HCT116 (cell line): Measurements from ENCODE around the gene CACNA2D3. TPM values are rescaled to one million over a fixed set of nuclear protein-coding genes. Genes with fewer than 3 reads are reported as not detected.

Source experiments
- ATAC-seq: fragments of 200-7000 bp; cut with Tn5 transposase; 2 replicates; pipeline ENCODE4 v1.9.1; 2020; ENCODE audit warnings: mild to moderate bottlenecking, moderate library complexity
- BruUV-seq: library from RNA; stranded (reverse); fragments of 400-500 nt; replicated peaks from 2 replicates; lab custom pipeline; 2021; lab: Mats Ljungman, UMichigan
- CTCF ChIA-PET: fragments of 300-600 bp; sonication (Branson Sonifier 250); formaldehyde crosslinking; loops from one replicate; lab custom pipeline; 2021; ENCODE audit warnings: antibody characterized with exemption; lab: Charles Lee
- POLR2A ChIA-PET: fragments of 300-600, 350-600 bp; sonication (Branson Sonifier 250); formaldehyde crosslinking; loops from one replicate; lab custom pipeline; 2021; ENCODE audit warnings: antibody characterized with exemption; lab: Charles Lee
- RAD21 ChIA-PET, 2 experiments: fragments of 300-600 bp; sonication (Branson Sonifier 250); formaldehyde crosslinking; loops; one replicate each; lab custom pipeline; 2023; ENCODE audit warnings: low total read pairs in 2 of 2; ENCODE audit not compliant: uncharacterized antibody in 2 of 2, unreplicated experiment in 2 of 2, low non-redundant PET in 1 of 2; lab: Charles Lee
- DNase-seq: peaks from one replicate; pipeline ENCODE4 v3.0.0-alpha.2; 2010; ENCODE audit warnings: low read depth, low spot score
- H2AFZ ChIP-seq: fragments of 200-600 bp; shearing (Covaris generic), sonication (generic); 2 replicates; pipeline ENCODE4 v1.6.1; 2017; ENCODE audit warnings: low read depth, mixed run types, mixed read lengths, antibody characterized with exemption, low read length; ENCODE audit not compliant: poor library complexity, severe bottlenecking
- H3K27ac ChIP-seq: 2 replicates; pipeline ENCODE4 v1.5.1; 2012; ENCODE audit warnings: low read depth, low read length
- H3K27me3 ChIP-seq: fragments of 200-600 bp; sonication (generic); 2 replicates; pipeline ENCODE4 v1.6.1; 2016; ENCODE audit warnings: mixed run types, low read length, mixed read lengths; ENCODE audit not compliant: insufficient read depth
- H3K36me3 ChIP-seq, 2 experiments: fragments of 200-500 bp in 1 of 2; fragments of 200-600 bp in 1 of 2; sonication (Bioruptor generic) in 1 of 2; sonication (generic) in 1 of 2; 2 replicates each; pipeline versions ENCODE4 v1.5.1 to v1.6.1; 2014 to 2016; ENCODE audit warnings: low read length in 2 of 2, inconsistent platforms in 1 of 2, mixed read lengths in 1 of 2, mixed run types in 1 of 2; ENCODE audit not compliant: insufficient read depth in 2 of 2, control insufficient read depth in 1 of 2
- H3K4me1 ChIP-seq, 2 experiments: fragments of 200-600 bp in 1 of 2; sonication (generic) in 1 of 2; 2 replicates each; pipeline versions ENCODE4 v1.5.1 to v1.6.1; 2012 to 2017; ENCODE audit warnings: low read length in 2 of 2, inconsistent platforms in 1 of 2, mild to moderate bottlenecking in 1 of 2, mixed read lengths in 1 of 2, mixed run types in 1 of 2, moderate library complexity in 1 of 2; ENCODE audit not compliant: insufficient read depth in 2 of 2, control insufficient read depth in 1 of 2
- H3K4me2 ChIP-seq: fragments of 200-600 bp; sonication (generic); 2 replicates; pipeline ENCODE4 v1.6.1; 2017; ENCODE audit warnings: mixed run types, low read length, mixed read lengths
- H3K4me3 ChIP-seq, 2 experiments: fragments of 200-600 bp in 1 of 2; sonication (generic) in 1 of 2; replicated peaks in 1 of 2; 2 replicates each; pipeline ENCODE4 v1.5.1; 2011 to 2016; ENCODE audit warnings: low read length in 2 of 2, control low read depth in 1 of 2, low read depth in 1 of 2, mild to moderate bottlenecking in 1 of 2, mixed read lengths in 1 of 2, mixed run types in 1 of 2
- H3K79me2 ChIP-seq: fragments of 200-600 bp; sonication (generic); 2 replicates; pipeline ENCODE4 v1.6.1; 2017; ENCODE audit warnings: mild to moderate bottlenecking, mixed run types, low read length, moderate library complexity, mixed read lengths; ENCODE audit not compliant: insufficient read depth
- H3K9ac ChIP-seq: fragments of 200-600 bp; sonication (generic); 2 replicates; pipeline ENCODE4 v1.6.1; 2016; ENCODE audit warnings: low read length, mixed read lengths
- H3K9me2 ChIP-seq: fragments of 200-600 bp; sonication (generic), shearing (Covaris generic); 2 replicates; pipeline ENCODE4 v1.6.1; 2017; ENCODE audit warnings: mixed run types, mild to moderate bottlenecking, moderate library complexity; ENCODE audit not compliant: insufficient read depth
- H3K9me3 ChIP-seq, 2 experiments: fragments of 200-500 bp in 1 of 2; fragments of 200-600 bp in 1 of 2; sonication (Bioruptor generic) in 1 of 2; sonication (generic) in 1 of 2; 2 replicates each; pipeline ENCODE4 v1.6.1; 2014 to 2017; ENCODE audit warnings: low read length in 2 of 2, mixed read lengths in 2 of 2, inconsistent platforms in 1 of 2, low read depth in 1 of 2, mild to moderate bottlenecking in 1 of 2, mixed run types in 1 of 2, moderate library complexity in 1 of 2; ENCODE audit not compliant: control insufficient read depth in 1 of 2, insufficient read depth in 1 of 2
- H4K20me1 ChIP-seq: fragments of 200-600 bp; sonication (generic), shearing (Covaris generic); 2 replicates; pipeline ENCODE4 v1.6.1; 2017; ENCODE audit warnings: mixed run types, mild to moderate bottlenecking, moderate library complexity; ENCODE audit not compliant: insufficient read depth
- EGR1 ChIP-seq: IDR thresholded peaks from 2 replicates; pipeline ENCODE4 v1.6.1; 2012; ENCODE audit warnings: low read depth
- JUND ChIP-seq: IDR thresholded peaks from 2 replicates; pipeline ENCODE4 v1.6.1; 2012
- POLR2A ChIP-seq: IDR thresholded peaks from 2 replicates; pipeline ENCODE4 v1.7.0; 2011; ENCODE audit warnings: borderline replicate concordance; ENCODE audit not compliant: insufficient read depth, insufficient read length; ENCODE audit errors: extremely low read depth
- RAD21 ChIP-seq: IDR thresholded peaks from 2 replicates; pipeline ENCODE4 v1.6.1; 2012; ENCODE audit warnings: low read depth, mild to moderate bottlenecking
- TCF7L2 ChIP-seq: IDR thresholded peaks from 2 replicates; pipeline ENCODE4 v1.7.0; 2011; ENCODE audit warnings: borderline replicate concordance, inconsistent platforms; ENCODE audit not compliant: insufficient read depth, insufficient read length; ENCODE audit errors: extremely low read depth
- ZFX ChIP-seq: fragments of 450-650 bp; IDR thresholded peaks from 2 replicates; pipeline ENCODE4 v1.6.1; 2017
- intact Hi-C: fragments of 100-400 bp; cut with micrococcal nuclease; formaldehyde crosslinking; loops from 2 replicates; pipeline ENCODE4 v1.10.0; 2022
- total RNA-seq: library from RNA; stranded (reverse); gene quantifications from one replicate; pipeline ENCODE4 v1.2.1, GENCODE V29; 2021; ENCODE audit not compliant: unreplicated experiment
- TF ChIP-seq, protein P1 (sequence below): IDR thresholded peaks from 2 replicates; pipeline ENCODE4 v1.6.1; 2012; ENCODE audit warnings: low read depth
- TF ChIP-seq, protein P2 (sequence below): IDR thresholded peaks from 2 replicates; pipeline ENCODE4 v1.6.1; 2012

The CACNA2D3 gene
- total RNA-seq, 1 experiment from 2014 or later: 0.20 TPM

DNA sequence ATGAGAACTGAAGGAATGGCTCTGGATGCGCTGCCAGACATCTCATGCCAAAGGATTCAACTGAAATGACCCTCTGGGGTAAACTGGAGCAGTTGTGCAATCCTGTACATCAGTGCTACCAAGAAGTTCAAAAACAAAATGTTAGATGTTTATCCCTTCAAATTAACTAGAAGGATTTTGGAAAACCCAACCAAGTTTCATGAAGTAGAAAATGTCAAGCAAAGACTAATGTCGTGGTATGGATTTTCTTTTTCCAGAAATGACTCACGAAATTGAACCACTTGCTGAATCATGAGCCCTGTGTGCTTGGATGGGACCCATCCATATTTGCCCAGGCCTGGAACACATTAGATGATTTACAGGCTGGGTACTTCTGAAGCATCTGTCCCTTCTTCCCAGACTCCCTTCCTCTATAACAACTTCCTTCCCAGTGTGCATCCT, 703.9 kb downstream of the CACNA2D3 start:
- no TSS peak for BruUV-seq
- ATAC-seq (no peak), DNase-seq (no peak)
- Histone ChIP-seq H3K79me2 (no peaks in the 10 kb centered on the region), H3K4me2 (no peak overlapping the region), H3K4me1 (no peaks in the 10 kb centered on the region), H3K9ac (no peak overlapping the region), H3K9me3 (peaks cover 0 to 4% of the 10 kb centered on the region in 2 experiments; a peak in 2 of 4 replicates), H3K27me3 (no peaks in the 10 kb centered on the region), H3K4me3 (no peak overlapping the region), H3K9me2 (no peaks in the 10 kb centered on the region), H3K27ac (no peak overlapping the region), H3K36me3 (no peaks in the 10 kb centered on the region), H2AFZ (no peak overlapping the region), H4K20me1 (no peaks in the 10 kb centered on the region)
- ChIA-PET RAD21 (no interaction called here), POLR2A (no interaction called here), CTCF (no interaction called here)
- intact Hi-C loops: no loop called here
- no peak for TF ChIP-seq TCF7L2
- TF ChIP-seq, protein P1, sequence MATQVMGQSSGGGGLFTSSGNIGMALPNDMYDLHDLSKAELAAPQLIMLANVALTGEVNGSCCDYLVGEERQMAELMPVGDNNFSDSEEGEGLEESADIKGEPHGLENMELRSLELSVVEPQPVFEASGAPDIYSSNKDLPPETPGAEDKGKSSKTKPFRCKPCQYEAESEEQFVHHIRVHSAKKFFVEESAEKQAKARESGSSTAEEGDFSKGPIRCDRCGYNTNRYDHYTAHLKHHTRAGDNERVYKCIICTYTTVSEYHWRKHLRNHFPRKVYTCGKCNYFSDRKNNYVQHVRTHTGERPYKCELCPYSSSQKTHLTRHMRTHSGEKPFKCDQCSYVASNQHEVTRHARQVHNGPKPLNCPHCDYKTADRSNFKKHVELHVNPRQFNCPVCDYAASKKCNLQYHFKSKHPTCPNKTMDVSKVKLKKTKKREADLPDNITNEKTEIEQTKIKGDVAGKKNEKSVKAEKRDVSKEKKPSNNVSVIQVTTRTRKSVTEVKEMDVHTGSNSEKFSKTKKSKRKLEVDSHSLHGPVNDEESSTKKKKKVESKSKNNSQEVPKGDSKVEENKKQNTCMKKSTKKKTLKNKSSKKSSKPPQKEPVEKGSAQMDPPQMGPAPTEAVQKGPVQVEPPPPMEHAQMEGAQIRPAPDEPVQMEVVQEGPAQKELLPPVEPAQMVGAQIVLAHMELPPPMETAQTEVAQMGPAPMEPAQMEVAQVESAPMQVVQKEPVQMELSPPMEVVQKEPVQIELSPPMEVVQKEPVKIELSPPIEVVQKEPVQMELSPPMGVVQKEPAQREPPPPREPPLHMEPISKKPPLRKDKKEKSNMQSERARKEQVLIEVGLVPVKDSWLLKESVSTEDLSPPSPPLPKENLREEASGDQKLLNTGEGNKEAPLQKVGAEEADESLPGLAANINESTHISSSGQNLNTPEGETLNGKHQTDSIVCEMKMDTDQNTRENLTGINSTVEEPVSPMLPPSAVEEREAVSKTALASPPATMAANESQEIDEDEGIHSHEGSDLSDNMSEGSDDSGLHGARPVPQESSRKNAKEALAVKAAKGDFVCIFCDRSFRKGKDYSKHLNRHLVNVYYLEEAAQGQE: no peak
- TF ChIP-seq JUND: no peak
- TF ChIP-seq, protein P2, sequence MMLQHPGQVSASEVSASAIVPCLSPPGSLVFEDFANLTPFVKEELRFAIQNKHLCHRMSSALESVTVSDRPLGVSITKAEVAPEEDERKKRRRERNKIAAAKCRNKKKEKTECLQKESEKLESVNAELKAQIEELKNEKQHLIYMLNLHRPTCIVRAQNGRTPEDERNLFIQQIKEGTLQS: no peak
- TF ChIP-seq POLR2A: no peak
- TF ChIP-seq RAD21: no peak
- no peak for TF ChIP-seq ZFX
- no peak for TF ChIP-seq EGR1
